ENCODE measurements around the gene RBM38. TPM values are rescaled to one million over a fixed set of nuclear protein-coding genes. Genes with fewer than 3 reads are reported as not detected.

The RBM38 gene
- total and polyA plus RNA-seq, 9 of the 15 experiments (the other 6 are each of a cell fraction or from before 2014, with no cell fraction given) = 0.28 to 82.4 (median 33.2) TPM

DNA sequence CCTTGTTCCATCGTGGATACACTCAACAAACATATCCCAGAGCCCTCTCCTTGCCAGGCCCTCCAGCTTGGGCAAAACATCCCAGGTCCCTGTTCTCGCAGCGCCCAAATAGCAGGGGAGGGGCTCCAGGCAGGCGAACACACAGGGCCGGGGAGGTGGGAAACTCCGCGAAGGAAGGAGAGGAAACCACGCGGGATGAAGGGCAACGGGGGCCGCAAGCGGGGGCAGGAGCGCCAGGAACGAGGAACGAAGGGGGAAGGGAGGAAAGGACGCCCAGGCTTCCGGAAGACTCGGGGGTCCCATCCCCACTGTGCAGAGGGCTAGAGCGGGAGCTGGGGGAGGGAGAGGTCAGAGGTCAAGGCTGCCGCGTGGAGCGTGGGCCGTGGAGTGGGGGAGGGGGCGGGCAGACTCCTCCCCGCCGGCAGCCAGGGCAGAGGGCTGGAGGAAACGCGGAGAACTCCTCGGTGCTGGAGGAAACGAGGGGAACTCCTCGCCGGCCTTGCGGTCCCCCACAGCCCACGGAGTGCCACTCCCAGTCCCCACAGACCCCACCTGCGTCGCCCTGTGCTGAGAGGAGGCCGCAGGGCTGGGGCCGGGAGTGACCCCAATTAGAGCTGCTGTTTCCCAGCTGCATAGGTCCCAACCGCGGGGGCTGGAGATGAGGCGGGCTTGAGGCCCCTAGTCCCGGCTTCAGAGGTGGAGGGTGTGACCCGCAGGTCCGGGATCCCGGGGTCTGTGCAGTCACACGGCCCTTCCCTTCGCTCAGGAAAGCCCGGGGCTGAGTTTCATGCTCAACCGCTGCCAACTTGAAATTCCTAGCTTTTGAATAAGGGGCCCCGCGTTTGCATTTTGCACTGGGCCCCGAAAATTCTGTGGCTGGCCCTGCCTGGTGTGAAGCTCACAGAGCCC lies 1.2 kb upstream of the RBM38 start (continued):
- TF ChIP-seq, protein P1, sequence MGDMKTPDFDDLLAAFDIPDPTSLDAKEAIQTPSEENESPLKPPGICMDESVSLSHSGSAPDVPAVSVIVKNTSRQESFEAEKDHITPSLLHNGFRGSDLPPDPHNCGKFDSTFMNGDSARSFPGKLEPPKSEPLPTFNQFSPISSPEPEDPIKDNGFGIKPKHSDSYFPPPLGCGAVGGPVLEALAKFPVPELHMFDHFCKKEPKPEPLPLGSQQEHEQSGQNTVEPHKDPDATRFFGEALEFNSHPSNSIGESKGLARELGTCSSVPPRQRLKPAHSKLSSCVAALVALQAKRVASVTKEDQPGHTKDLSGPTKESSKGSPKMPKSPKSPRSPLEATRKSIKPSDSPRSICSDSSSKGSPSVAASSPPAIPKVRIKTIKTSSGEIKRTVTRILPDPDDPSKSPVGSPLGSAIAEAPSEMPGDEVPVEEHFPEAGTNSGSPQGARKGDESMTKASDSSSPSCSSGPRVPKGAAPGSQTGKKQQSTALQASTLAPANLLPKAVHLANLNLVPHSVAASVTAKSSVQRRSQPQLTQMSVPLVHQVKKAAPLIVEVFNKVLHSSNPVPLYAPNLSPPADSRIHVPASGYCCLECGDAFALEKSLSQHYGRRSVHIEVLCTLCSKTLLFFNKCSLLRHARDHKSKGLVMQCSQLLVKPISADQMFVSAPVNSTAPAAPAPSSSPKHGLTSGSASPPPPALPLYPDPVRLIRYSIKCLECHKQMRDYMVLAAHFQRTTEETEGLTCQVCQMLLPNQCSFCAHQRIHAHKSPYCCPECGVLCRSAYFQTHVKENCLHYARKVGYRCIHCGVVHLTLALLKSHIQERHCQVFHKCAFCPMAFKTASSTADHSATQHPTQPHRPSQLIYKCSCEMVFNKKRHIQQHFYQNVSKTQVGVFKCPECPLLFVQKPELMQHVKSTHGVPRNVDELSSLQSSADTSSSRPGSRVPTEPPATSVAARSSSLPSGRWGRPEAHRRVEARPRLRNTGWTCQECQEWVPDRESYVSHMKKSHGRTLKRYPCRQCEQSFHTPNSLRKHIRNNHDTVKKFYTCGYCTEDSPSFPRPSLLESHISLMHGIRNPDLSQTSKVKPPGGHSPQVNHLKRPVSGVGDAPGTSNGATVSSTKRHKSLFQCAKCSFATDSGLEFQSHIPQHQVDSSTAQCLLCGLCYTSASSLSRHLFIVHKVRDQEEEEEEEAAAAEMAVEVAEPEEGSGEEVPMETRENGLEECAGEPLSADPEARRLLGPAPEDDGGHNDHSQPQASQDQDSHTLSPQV (IDR thresholded peaks at IDR 0.05) = peak; percentile 93
- TF ChIP-seq ZC3H11A (IDR thresholded peaks at IDR 0.05; ENCODE audit: low read depth, low read length) (no peak), ZNF124 (CRISPR knock-in tag; IDR thresholded peaks at IDR 0.05) (no peak), ZFP1 (CRISPR knock-in tag; IDR thresholded peaks at IDR 0.05) (no peak), ZNF696 (CRISPR knock-in tag; conservative IDR thresholded peaks at IDR 0.05) (no peak), ZNF695 (CRISPR knock-in tag; IDR thresholded peaks at IDR 0.05) (no peak), PHF8 (IDR thresholded peaks at IDR 0.05; ENCODE audit: borderline replicate concordance, low read length) (peak; percentile 24; the same call in 1 of the 2 replicates), DDX20 (tag; IDR thresholded peaks at IDR 0.05; ENCODE audit: low read depth) (no peak), STAG1 (CRISPR knock-in tag; IDR thresholded peaks at IDR 0.05; ENCODE audit: borderline replicate concordance) (no peak), ZSCAN29 (IDR thresholded peaks at IDR 0.05) (no peak), SMAD3 (CRISPR knock-in tag; conservative IDR thresholded peaks at IDR 0.05) (no peak), XRCC5 (IDR thresholded peaks at IDR 0.05; ENCODE audit: low read depth, low read length) (no peak), ZC3H4 (CRISPR knock-in tag; IDR thresholded peaks at IDR 0.05; ENCODE audit: borderline replicate concordance) (peak; percentile 91; the same call in 1 of the 2 replicates), HDAC8 (tag; IDR thresholded peaks at IDR 0.05) (peak; percentile 60; the same call in 1 of the 2 replicates), HCFC1 (IDR thresholded peaks at IDR 0.05; ENCODE audit: low read depth, low read length) (no peak)
- TF ChIP-seq, protein P2, sequence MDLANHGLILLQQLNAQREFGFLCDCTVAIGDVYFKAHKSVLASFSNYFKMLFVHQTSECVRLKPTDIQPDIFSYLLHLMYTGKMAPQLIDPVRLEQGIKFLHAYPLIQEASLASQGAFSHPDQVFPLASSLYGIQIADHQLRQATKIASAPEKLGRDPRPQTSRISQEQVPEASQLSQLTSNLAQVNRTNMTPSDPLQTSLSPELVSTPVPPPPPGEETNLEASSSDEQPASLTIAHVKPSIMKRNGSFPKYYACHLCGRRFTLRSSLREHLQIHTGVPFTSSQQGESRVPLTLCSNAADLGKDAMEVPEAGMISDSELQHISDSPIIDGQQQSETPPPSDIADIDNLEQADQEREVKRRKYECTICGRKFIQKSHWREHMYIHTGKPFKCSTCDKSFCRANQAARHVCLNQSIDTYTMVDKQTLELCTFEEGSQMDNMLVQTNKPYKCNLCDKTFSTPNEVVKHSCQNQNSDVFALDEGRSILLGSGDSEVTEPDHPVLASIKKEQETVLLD (IDR thresholded peaks at IDR 0.05) = peak; percentile 89
- TF ChIP-seq, protein P3, sequence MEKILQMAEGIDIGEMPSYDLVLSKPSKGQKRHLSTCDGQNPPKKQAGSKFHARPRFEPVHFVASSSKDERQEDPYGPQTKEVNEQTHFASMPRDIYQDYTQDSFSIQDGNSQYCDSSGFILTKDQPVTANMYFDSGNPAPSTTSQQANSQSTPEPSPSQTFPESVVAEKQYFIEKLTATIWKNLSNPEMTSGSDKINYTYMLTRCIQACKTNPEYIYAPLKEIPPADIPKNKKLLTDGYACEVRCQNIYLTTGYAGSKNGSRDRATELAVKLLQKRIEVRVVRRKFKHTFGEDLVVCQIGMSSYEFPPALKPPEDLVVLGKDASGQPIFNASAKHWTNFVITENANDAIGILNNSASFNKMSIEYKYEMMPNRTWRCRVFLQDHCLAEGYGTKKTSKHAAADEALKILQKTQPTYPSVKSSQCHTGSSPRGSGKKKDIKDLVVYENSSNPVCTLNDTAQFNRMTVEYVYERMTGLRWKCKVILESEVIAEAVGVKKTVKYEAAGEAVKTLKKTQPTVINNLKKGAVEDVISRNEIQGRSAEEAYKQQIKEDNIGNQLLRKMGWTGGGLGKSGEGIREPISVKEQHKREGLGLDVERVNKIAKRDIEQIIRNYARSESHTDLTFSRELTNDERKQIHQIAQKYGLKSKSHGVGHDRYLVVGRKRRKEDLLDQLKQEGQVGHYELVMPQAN (IDR thresholded peaks at IDR 0.05; ENCODE audit: borderline replicate concordance) = no peak
- TF ChIP-seq, protein P4, sequence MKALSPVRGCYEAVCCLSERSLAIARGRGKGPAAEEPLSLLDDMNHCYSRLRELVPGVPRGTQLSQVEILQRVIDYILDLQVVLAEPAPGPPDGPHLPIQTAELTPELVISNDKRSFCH (CRISPR knock-in tag; IDR thresholded peaks at IDR 0.05) = no peak
- TF ChIP-seq, protein P4 (tag; IDR thresholded peaks at IDR 0.05) = peak; percentile 77; the same call in 1 of the 2 replicates
